Stimulated activated CD4-positive, alpha-beta T cell treated with anti-CD3 and anti-CD28 coated beads, TNF-alpha, amount 100 ng/mL, for 1 hour (primary cell): ENCODE measurements around the gene VWA1.
"Not testable (repeated sequence)": the region's sequence is repeated elsewhere in the genome, so short reads cannot be mapped to it uniquely, and the experiment has no call there.

Experiments used
- DNase-seq, 3 donors: peaks; one replicate each; pipeline ENCODE4 v3.0.0-alpha.2; 2020; ENCODE audit warnings: low read depth in 3 of 3, low spot score in 1 of 3

VWA1 gene

DNA sequence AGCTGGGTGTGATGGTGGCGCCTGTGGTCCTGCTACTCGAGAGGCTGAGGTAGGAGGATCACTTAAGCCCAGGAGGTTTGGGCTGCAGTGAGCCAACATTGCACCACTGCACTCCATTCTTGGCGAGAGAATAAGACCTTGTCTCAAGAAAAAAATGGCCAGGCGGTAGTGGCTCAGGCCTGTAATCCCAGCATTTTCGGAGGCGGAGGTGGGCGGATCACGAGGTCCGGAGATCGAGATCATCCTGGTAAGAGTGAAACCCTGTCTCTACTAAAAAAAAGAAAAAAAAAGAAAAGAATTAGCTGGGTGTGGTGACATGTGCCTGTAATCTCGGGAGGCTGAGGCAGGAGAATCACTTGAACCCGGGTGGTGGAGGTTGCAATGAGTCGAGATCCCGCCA is 47.4 kb downstream of the VWA1 start:
- no peak for DNase-seq

DNA sequence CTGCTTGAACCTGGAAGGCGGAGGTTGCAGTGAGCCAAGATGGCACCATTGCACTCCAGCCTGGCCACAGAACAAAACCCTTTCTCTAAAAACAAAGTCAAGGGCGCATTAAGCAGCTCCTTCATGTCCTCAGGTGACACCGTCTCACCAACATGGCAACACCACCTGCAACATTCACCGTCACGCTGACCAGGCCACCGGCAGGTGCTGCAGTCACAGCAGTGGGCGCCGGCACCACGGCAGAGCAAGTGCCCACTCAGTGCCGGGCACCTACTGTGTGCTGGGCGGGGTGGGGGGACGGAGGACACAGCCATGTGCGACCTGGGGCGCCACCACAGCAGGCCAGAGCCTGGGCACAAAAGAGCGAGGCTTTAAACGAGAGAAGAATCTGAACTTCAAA is 48.2 kb downstream of the VWA1 start:
- no peak for DNase-seq

DNA sequence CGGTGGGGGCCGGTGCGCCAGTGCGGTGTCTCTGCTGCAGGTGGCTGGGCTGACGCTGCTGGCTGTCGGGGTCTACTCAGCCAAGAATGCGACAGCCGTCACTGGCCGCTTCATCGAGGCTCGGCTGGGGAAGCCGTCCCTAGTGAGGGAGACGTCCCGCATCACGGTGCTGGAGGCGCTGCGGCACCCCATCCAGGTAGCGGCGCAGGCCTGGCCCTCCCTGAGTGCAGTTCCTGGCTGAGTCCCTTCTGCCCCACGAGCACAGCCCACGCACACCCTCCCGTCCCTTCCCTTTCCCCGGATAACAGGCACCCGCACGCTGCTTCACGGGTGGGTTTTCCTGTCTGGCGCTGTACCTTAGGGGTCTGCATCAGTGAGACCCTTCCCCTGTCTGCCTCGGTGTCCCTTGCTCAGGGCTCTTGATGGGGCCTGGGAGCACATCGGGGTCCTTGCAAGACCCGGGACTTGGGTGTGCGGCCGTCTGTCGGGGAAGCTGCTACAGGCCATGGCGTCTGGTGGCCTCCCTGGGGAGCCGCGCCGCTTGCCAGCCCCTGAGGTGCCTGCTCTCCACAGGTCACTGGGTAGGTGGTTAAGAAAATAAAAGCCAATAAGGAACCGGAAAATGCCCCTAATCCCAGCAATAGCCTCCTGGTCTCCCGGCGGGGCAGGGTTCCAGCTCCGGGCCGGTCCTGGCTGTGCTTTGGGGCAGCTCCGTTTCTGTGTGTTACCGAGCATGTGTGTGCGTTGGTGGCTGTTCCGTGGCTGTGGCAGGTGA is 49.7 kb downstream of the VWA1 start:
- DNase-seq: not testable (repeated sequence)

DNA sequence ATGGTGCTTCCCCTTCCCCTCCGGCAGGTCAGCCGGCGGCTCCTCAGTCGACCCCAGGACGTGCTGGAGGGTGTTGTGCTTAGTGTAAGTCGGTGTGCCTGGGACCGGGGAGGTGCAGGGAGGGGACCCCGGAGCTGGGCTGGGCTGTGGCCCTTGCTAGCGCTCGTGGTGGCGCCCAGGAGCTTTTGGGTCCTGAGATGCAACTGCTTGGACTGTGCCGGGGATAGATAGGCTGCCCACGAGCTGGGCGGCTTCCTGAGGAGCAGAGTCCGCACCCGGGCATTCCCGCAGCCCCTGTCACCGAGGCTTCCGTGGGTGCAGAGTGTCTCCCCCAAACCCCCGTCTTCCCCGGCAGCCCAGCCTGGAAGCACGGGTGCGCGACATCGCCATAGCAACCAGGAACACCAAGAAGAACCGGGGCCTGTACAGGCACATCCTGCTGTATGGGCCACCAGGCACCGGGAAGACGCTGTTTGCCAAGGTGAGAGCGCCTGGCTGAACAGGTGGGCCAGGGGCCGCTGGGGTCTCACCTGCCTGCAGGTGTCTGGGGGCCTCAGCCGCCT is 50.3 kb downstream of the VWA1 start:
- not testable (repeated sequence) for DNase-seq

DNA sequence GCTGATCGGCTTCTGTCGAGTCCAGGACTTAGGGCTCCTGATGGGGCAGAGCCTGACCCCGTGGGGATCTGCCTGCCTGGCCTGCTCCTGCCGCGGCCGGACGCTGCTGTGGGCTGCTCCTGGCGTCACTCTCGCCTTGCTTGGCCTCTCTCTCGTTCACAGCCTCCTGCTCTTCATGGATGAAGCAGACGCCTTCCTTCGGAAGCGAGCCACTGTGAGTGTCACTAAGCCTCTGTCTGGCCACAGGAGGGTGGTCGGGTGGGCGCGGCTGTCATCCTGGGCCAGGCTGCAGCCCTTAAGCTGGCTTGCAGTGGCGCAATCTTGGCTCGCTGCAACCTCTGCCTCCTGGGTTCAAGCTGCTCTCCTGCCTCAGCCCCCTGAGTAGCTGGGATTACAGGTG is 52.2 kb downstream of the VWA1 start:
- DNase-seq: no peak

DNA sequence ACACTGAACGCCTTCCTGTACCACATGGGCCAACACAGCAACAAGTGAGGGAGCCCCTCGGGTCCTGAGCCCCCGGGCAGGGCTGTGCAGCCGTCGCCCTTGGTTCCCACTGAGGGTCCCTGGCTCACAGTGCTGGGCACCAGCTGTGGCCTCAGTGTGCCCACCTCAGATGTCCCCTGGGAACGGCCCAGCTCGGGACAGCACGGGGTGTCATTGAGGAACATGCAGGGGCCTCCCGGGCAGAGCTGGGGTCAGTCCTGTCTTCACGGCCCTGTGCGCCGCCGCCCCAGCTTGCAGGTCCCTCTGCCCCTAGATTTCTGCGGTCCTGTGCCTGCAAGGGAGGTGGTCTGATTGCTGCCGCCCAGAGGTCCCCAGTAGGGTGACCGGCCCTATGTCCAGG is 53.7 kb downstream of the VWA1 start:
- no peak for DNase-seq

DNA sequence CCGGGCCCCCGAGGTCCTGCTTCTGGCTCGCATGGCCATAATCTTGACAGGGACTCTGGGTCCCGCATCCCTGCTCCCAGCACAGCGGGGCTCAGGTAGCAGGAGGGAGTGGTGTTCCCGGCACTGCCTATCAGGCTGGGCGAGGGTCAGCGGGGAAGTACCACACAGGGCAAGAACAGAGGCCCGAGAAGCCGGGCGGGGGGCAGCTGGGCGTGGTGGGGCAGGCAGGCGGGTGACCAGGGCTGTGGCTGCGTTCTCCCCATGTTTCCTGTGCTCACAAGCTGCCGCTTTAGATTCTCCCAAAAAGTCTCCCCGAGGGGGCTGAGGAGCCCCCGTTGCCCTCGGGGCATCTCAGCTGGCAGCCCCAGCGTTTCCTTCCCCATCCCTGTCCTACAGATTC is 54.4 kb downstream of the VWA1 start:
- no peak for DNase-seq

DNA sequence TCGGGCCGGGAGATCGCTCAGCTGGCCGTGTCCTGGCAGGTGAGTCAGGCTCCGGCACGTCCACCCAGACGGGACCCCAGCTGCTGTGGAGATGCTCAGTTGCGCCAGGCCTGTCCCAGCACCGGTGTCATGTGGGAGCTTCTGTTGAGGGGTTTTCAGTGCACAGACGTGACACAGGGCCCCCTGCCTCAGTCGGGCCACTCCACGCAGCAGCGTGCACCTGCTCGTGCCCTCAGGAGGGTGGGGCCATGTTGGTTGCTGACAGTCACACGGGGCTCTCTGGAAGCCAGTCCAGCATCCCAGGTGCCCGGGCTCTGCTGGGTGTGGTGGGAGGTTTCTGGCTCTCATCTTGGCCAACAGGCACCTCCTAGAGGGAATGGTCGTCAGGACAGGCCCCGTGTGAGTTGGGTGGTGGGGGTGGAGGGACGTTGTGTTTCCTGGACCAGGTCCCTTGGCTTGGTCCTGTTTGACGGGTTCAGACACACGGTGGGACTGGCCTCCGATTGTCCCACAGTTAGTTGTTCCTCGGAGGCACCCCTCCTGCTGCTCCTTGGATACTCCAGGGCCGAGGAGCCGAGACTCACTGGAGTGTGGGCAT is 55.2 kb downstream of the VWA1 start:
- no peak for DNase-seq

DNA sequence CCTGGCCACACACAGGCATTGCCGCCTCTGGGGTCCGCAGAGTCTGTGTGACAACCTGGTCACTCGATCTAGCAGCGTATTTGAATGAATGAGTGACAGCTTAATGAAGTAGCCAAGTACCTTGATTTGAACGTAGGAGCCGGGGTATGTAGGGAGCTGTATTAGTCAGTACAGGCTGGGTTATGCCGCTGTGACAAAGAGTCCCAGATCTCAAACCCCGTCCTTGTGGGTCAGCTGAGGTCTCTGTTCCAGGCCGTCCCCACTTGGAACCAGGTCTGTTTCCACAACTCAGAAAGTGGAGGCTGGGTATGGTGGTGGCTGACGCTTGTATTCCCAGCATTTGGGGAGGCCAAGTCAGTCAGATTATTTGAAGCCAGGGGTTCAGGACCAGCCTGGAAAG is 56.1 kb downstream of the VWA1 start:
- no peak for DNase-seq
